GM19463 (cell line): ENCODE data around the gene ATP6V1D.
"Not testable (repeated sequence)": the region's sequence is repeated elsewhere in the genome, so short reads cannot be mapped to it uniquely, and the experiment has no call there.

Experiments used
- ATAC-seq: cut with Tn5 transposase; IDR thresholded peaks from one replicate; pipeline ENCODE4 v1.9.1; 2021; ENCODE audit warnings: mild to moderate bottlenecking, moderate library complexity; ENCODE audit not compliant: unreplicated experiment

Gene ATP6V1D

DNA sequence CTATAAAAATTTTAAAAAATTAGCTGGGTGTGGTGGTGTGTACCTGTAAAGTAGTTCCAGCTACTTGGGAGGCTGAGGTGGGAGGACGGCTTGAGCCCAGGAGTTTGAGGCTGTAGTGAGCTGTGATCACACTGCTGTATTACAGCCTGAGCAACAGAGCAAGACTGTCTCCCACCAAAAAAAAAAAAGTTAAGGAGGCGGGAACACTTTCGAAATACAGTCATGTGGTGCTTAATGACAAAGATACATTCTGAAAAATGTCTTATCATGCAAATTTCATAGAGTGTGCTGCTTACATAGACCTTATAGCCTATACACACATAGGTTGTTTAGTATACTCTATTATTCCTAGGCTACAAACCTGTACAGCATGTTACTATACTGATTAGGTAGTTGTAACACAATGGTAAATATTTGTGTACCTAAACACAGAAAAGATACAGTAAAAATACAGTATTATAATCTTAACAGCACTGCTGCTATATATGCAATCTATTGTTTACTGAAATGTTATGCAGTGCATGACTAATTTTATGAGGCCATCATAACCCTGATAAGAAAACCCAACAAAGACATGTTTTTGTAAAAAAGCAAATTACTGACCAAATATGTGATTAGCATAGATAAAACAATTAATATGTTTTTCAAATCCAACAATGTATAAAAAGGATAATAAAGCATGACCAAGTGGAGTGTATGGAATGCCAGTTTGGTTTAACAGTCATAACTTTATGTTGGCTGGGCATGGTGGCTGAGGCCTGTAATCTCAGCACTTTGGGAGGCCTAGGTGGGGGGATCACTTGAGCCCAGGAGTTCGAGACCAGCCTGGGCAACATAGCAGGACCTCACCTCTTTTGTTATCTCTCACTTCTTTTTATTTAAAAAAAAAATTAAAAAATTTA is 11.9 kb upstream of the ATP6V1D start:
- no peak for ATAC-seq

DNA sequence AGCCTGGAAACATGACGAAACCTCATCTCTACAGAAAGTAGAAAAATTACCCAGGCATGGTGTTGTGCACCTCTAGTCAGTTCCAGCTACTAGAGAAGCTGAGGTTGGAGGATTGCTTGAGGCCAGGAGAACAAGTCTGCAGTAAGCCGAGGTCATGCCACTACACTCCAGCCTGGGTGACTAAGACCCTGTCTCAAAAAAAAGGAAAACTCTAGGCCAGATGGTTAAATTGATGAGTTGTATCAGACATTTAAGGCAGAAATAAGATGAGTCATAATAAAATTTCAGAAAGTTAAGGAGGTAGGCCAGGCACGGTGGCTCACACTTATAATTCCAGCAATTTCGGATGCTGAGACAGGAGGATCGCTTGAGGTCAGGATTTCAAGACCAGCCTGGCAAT is 11.2 kb upstream of the ATP6V1D start:
- ATAC-seq: no peak

DNA sequence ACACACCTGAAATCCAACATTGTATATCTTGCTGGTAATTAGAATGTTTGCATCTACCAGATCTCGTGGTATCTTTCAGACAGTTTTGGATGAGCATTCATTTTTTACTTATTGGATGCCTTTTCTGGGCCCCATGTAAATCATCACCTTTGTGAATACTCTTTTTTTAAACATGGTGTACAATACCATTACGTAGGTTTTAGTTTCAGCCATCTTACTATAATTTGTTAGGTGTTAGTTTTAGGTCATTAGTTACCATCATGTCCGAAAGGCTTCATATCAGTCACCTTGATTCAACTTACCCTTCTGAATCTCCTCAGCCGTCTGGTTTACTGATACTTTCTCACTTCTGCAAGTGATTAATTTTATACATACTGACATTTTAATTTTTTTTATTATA is 5.9 kb upstream of the ATP6V1D start:
- ATAC-seq: no peak

DNA sequence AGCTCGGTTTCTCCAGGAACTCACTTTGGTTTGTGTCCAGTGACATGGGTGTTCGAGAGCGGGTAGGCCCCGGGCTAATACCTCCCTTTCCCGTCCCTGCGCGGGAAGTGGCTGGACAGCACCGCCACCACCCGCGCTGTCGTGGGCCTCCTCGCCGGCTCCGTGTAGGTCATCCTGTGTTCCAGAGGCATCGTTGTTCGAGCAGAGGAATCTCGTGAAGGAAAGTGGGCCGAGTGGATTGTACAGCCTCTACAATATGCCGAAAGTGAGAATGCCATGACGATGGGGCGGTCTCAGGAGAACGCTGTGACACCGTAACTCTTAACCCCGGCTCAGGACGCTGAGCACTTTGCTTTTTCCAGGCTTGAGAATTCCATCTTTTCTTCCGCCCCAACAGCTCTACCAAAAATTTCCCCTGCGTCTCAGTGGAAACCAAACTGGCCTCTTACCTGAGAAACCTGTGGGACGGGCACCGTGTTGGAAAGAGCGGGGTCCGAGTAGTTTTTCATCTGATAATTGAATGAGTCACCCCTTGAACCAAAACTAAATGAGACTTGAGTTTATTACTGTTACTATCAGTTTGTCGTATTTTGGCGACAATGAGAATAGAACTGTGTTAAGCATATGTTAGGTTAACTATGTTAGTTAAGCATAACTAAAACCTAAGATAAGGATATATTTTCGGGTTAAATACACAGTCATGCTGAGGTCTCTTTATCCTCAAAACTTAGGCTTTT is 1.0 kb upstream of the ATP6V1D start:
- peak; percentile 24 for ATAC-seq

DNA sequence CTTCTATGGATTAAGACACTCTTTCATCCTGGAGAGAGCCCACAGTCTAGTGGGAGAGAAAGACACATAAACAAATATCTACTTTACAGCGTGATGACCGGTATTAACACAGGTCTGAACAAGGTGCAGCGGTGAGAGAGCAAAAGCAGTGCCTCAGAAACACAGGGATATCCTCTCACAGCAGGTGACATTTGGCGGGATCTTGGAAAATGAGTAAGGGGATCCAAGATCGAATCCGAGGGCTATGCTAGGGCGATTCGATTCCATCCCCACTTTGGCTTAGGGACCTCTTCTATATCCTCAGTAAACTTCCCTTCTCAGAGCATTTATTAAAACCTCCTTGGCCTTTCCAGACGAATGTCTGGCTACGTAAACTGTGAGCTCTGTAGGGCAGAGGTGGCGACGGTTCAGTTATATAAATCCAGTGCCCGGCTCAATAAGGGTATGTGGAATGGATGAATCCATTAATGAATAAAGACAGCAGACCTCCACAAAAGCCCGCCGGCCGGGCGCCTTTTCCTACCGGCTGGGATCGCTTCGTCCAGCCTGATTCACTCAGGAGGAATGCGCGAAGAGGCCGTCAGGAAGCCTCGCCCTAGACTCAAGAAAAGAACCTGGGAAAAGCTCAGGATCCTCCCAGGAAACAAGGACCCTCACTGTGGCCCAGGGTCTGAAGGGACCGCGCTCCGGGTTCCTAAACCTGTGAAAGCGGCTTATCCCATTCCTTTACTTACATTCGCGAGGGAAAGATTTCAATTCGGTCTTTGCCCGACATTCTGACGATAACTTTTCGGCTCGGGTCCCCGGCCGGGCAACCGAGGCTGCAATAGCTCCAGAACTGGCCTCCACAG is 455 bp downstream of the ATP6V1D start:
- no peak for ATAC-seq

DNA sequence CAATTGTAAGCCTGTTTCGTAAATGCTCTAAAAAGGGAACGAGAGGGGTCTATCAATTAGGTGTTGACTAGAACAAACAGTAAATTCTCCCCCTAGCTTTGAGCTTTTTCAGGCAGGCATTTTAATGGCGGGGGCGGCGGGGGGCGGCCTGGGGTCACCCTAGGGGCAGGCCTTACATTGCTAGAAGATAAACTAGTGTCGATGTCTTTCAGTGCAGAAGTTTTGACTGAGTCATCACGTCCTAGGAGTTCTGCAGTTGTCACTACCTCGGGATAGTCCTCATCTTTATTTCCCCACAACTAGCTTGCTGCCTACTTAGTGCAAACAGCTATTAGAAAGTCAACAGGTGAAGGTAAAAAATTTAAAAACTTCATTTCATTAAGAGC is 1.6 kb downstream of the ATP6V1D start:
- ATAC-seq: no peak

DNA sequence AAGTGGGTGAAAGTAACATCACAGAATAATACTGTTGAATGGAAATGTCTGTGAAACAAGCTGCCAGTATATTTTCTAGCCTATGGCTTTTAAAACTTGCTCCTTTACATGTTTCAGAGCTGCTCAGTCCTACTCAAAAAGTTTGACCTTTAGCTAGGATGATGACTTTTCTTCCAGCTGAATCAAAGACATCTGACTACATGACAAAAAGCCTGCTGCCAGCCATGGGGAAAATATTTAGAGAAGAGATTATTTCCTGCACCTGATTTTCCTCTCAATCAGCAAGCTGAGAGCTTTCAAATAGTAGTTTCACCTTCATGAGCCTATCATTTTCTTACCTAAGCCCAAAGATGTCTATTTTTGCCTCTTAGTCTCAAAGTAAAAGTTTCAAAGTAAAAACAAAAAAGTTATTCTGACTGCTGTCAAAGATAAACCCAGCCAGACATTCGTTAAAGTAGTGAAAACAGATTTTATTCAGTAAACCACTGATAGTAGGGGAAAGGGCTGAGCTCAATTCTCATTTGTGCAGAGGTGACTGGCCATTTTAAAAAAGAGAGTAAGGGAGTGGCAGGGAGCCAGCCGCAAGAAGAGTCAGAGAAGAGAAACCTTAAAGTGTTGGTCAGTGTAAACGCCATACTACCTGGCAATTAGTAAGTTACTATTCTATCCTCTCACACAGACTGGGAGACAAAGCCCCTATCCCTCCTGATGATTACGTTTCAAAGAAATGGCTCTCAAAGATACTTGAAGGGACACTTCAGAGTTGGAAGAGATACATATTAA is 2.2 kb downstream of the ATP6V1D start:
- ATAC-seq: no peak

DNA sequence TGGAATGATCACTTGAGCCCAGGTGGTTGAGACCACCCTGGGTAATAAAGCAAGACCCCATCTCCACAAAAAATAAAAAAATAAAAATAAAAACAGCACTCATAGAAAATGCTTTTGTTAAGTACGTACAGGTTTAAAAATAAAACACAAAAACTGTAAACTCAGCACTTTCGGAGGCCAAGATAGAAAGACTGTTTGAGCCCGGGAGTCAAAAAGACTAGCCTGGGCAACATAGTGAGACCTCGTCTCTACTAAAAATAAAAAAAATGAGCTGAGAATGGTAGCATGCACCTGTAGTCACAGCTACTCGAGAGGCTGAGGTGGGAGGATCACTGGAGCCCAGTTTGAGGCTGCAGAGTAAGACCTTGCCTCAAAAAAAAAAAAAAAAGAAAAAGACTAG is 7.5 kb downstream of the ATP6V1D start:
- no peak for ATAC-seq

DNA sequence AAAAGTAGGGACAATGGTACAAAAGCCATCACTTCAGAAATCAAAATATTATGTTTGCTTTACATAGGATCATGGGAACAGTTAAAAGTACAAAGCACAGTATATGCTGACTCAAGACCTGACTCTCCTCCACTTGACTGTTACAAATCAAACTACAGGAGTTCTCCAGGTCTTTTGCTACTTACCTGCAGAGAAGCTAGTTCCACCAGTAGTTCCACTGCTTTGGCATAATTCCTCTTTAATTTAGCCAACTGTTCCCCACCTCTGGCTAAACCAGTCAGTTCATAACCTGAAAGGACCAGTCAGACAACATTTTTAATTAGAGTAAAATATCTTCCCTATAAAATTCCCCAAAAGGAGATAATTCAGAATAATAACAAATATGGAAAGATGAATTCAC is 14.0 kb downstream of the ATP6V1D start:
- ATAC-seq: no peak

DNA sequence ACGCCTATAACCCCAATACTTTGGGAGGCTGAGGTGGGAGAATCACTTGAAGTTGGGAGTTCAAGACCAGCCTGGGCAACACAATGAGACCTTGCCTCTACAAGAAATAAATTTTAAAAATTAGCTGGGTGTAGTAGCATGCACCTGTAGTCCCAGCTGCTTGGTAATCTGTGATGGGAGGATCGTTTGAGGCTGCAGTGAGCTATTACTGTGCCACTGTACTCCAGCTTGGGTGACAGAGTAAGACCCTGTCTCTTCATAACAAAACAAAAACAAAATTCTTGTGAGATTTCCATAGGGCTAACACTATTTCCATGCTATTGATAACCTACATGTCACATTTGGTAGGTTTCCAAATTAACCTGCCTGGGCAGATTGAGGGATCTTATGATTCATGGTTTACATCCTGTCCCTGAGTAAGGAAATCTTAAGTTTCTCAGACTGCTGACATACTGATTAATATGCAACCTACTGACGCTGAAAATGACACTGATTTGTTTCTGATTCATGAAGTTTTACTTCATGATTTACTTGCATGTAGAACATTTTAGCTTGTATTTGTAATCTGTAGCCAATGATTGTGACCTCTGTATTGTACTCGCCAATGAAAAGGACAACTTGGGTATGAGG is 15.9 kb downstream of the ATP6V1D start:
- no peak for ATAC-seq

DNA sequence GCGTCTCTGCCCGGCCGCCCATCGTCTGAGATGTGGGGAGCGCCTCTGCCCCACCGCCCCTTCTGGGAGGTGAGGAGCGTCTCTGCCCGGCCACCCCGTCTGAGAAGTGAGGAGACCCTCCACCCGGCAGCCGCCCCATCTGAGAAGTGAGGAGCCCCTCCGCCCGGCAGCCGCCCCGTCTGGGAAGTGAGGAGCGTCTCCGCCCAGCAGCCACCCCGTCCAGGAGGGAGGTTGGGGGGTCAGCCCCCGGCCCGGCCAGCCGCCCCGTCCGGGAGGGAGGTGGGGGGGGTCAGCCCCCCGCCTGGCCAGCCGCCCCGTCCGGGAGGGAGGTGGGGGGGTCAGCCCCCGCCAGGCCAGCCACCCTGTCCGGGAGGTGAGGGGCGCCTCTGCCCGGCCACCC is 18.4 kb downstream of the ATP6V1D start:
- not testable (repeated sequence) for ATAC-seq

DNA sequence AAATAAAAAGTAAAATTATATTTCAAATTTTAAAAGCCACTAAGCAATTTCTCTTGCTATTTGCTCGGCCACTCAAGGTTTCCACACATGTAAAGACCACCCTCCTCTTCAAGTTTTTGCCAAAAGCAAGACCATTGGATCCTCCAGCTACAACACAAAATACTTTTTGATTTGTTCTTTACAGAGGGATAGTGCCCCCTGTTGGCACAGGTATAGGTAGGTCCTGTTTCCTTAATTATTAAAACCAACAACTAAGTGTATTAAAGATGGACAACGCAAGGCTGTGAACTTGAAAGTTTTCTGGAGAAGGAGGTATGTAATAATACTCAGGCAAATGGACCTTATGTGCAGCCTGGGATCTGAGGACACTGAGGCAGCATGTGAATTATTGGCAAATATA is 23.8 kb downstream of the ATP6V1D start:
- ATAC-seq: no peak

DNA sequence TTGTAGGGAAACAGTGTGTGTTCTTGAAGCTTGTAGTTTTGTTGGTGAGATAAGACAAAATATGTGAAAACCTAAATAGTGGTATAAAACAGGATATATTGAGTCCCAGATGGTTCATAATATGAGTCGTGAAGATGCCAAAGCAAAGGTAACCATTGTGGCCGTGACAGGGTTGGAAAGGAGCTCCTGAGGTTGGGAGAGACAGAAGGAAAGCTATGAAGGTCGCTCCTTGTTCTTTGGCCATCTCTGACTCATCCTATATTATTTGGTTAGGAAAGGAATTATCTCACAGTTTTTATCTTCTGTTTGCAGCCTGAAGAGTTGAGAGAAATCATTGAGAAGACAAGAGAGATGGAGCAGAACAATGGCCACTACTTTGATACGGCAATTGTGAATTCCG is 27.1 kb downstream of the ATP6V1D start:
- no peak for ATAC-seq

DNA sequence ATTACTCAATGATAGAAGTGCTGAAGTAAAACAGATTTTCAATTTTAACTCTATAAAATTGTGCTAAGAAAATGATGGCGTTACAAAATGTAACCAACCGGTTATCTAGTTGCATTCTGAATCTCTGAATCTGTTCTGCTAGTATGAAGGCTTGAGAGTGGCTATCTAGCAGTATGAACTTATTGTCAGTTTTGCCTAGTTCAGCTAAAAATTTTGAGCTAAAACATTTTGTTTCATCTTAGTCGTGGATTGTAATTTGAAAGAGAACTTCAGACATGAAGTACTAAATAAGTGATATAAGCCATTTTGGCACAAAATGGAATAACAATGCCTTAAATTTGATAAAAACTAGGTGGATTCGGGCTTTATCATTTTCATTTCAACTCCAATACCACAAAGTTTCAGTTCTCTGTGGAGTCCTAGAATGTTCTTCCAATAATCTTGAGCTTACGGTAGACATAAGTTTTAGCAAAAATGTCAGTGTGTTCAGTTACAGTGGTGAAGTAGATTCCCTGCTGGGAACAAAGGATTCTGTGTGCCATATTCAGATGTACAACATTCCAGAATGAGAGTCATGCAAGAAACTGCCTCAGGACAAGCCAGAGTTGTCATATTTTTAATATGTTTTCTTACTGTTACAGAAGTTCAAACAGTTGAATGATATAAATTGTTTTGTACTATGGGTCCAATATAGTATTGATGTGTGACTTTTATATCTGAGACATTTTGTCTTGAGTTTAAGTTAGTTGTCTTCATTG is 28.1 kb downstream of the ATP6V1D start:
- no peak for ATAC-seq

DNA sequence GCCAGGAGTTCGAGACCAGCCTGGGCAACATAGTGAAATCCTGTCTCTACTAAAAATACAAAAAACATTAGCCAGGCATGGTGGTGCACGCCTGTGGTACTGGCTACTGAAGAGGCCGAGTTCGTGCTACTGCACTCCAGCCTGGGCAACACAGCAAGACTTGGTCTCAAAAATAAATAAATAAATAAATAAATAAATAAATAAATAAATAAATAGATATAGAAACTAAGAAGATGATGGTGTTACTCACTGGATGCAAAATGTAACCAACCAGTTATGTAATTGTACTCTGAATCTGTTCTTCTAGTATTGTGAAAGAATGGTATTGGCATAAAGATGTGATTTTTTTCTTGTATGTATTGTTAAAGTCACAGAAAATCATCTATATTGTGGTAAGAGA is 29.9 kb downstream of the ATP6V1D start:
- ATAC-seq: not testable (repeated sequence)

DNA sequence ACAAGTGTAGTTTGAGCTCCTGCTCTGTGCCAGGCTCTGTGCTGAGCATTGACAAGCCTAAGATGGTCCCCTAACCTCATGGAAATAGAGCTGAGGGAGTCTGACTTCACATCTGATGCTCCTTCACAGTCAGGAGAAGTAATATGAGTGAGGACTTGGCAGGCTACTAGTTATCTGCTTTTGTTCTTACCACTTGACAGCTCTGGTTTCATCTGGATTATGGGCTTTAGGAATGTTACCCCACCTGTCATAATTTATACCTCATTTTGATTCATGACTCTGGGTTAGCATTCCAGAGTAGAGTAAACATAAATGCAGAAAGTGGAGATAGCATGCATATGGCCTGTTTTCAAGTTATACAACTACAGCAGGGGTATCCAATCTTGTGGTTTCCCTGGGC is 40.5 kb downstream of the ATP6V1D start:
- no peak for ATAC-seq

DNA sequence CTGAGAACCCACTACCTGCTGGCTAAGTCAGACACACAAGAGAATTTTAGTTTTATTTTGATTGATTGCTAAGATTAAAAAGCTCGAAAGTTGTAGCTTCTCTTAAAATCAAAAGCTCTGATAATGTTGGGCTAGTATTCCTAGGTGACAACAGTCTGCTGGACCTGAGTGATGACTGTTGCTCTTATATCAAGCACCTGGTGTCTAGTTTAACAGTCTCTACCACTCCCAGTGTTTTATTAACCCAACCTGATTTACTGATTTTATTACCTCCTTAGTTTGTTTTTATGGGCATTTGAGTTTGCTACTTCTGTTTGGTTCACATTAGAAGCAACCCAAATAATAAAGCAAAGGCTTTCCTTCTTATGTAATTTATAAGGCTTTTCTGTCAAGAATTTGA is 41.8 kb downstream of the ATP6V1D start:
- no peak for ATAC-seq

DNA sequence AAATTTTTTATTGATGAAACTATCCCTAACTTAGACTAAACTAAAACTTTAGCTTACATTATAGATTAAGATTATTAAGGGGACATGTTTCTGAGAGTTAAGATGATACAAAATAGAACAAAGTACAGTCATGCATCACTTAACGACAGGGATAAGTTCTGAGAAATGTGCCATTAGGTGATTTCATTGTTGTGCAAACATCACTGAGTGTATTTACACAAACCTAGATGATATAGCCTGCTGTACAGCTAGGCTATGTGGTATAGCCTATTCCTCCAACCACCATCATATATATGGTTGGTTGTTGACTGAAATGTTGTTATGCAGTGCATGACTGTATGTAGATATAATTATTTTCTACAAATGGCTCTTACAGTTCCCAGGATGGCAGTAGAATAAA is 46.5 kb downstream of the ATP6V1D start:
- no peak for ATAC-seq

DNA sequence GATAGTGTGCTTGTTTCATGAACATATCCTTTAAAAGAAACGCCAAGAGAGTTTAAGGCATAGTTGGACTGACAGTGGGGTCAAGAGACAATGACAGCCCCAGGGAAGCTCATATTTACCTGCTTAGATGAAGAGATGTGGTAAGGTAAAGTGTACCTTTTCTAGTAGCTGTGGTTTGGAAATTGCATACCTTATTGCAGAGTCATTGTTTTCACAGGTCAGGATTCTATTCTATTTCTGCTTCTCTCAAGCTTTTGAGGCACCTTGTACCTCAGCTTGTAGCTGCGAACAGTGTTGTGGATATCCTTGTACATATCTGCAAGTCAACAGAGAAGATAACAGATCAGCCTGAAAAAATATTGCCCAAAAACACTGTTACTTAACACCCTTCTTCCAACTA is 47.7 kb downstream of the ATP6V1D start:
- ATAC-seq: no peak
